PC-3 (cell line): ENCODE data around the gene CPLX1.

Source experiments
- CTCF ChIP-seq: fragments of 300-600 bp; sonication (generic); conservative IDR thresholded peaks from 2 replicates; pipeline ENCODE4 v1.5.1; 2017; ENCODE audit warnings: antibody characterized with exemption, low read depth, mild to moderate bottlenecking, low read length
- EZH2 ChIP-seq: fragments of 300-600 bp; sonication (generic); IDR thresholded peaks from one replicate; pipeline ENCODE4 v1.6.1; 2017; ENCODE audit warnings: antibody characterized with exemption, mild to moderate bottlenecking, low read length; ENCODE audit not compliant: unreplicated experiment
- EZH2phosphoT487 ChIP-seq: fragments of 300-600 bp; sonication (generic); IDR thresholded peaks from 2 replicates; pipeline ENCODE4 v1.6.1; 2018; ENCODE audit warnings: mild to moderate bottlenecking, antibody characterized with exemption, low read length, borderline replicate concordance

GRCh38 chr4:780716-781492, 45.0 kb downstream of the CPLX1 start:
- TF ChIP-seq CTCF = no peak
- no peak for TF ChIP-seq EZH2phosphoT487
- TF ChIP-seq EZH2 = no peak
